WTC11 (cell line): Measurements from ENCODE around the gene CCDC117.

Experiments used
- GABPB1 ChIP-seq: sonication (generic); formaldehyde crosslinking; IDR thresholded peaks from 2 replicates; pipeline ENCODE4 v1.8.1; 2023; ENCODE audit warnings: mild to moderate bottlenecking, missing genetic modification reagents
- SP1 ChIP-seq: sonication (generic); formaldehyde crosslinking; conservative IDR thresholded peaks from 2 replicates; pipeline ENCODE4 v1.8.1; 2022; ENCODE audit warnings: missing genetic modification reagents

- no peak; the same call in 1 of the 2 replicates for TF ChIP-seq GABPB1 (CRISPR knock-in tag)
- no peak for TF ChIP-seq SP1 (CRISPR knock-in tag)
Measured at GRCh38 chr22:28783786-28784671, 11.5 kb downstream of the CCDC117 start.
